OCI-M1 (cell line): Measurements from ENCODE around the gene EGFR.
"Not testable (repeated sequence)": the region's sequence is repeated elsewhere in the genome, so short reads cannot be mapped to it uniquely, and the experiment has no call there.

Experiments used
- DNase-seq: peaks from one replicate; lab custom pipeline; 2025; lab: John Stamatoyannopoulos, UW

The EGFR gene

DNA sequence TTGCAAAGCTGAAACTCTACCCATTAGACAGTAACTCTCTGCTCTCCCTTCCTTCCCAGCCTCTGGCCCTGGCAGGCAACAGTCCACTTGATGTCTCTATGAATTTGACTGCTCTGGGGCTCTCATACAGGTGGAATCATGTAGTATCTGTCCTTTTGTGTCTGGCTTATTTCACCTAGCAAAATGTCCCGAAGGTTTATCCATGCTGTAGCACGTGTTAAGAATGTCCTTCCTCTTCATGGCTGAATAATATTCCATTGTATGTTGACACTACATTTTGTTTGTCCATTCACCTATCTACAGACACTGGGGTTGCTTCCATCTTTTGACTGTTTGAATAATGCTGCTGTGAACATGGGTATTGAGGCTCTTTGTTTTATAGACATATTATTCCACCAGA lies 128.9 kb downstream of the EGFR start:
- no peak for DNase-seq

DNA sequence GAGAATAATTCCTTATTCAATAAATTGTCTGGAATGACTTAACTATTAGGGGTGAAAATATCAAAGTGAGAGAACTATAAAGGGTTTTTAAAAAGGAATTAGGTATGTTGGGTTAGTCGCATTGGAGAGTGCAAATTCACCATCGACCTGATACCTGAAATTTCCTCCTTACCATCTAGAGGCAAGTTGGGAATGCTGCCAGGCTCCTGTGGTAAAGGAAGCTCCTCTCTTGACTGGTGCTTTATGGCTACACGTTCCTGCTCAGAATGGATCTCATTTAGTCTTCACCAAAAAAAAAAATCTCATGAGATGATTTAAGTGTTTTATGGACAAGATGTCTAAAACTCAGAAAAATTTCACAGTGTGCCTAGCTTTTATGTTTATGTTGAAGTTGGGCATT lies 129.8 kb downstream of the EGFR start:
- no peak for DNase-seq

GRCh38 chr7:55149001-55149400 lies 130.2 kb downstream of the EGFR start:
- DNase-seq: no peak

DNA sequence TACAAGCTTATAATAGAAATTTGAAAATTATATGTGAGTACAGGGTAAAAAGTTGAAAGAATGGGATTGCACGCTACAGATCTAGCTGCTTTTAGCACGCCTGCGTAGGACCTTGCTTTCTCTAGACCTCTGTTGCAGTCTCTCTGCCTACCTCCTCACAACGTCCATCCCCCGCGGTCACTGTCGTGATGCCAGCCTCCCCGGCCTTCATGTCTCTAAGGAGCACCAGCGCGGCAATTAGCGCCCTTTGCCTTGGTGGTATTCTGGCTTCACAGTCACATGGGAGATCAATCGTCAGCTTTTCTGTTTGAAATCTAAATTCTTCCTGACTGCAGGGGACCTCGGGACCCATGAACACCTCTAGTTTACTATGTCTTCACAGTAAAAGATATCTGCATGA lies 131.3 kb downstream of the EGFR start:
- no peak for DNase-seq

DNA sequence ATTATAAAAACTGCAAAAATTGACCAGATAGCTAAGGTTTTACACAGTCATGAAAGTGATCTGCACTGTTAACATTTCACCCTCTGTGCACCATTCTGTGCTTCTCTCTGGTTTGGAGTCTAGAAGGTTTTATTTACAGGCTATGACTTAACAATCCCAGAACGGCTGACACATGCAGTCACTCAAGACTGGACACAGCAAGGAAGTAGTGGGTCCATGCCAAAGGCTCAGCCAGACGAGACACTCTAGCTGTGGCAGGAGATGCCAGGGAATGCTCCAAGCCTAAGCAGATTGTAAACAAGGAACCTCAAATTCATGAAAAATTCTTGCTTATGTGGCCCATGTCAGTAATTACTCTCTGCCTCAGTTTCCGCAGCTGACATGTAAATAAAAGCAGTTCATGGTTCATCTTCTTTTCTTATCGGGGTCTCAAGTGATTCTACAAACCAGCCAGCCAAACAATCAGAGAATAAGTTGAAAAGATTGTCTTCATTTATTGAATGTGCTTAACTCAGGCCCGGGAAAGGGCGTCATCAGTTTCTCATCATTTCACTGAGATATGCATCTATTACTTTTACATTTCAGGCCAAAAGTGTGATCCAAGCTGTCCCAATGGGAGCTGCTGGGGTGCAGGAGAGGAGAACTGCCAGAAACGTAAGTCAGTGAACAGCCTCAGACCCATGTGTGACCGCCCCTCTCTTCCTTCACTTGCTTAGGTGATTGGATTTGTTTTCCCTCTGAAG lies 132.1 kb downstream of the EGFR start:
- no peak for DNase-seq

DNA sequence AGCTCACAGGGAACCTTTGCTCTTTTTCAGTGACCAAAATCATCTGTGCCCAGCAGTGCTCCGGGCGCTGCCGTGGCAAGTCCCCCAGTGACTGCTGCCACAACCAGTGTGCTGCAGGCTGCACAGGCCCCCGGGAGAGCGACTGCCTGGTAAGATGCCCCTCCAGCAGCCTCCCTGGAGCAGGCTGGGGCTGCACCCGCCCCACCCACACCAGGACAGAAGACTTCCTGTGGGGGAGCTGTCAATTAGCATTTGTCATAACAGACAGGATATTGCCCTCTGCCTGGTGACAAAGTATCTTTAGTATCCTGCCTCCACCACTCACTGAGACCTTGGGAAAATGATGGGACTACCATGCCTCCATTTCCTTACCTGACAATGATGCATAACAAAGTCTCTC lies 133.7 kb downstream of the EGFR start:
- no peak for DNase-seq

DNA sequence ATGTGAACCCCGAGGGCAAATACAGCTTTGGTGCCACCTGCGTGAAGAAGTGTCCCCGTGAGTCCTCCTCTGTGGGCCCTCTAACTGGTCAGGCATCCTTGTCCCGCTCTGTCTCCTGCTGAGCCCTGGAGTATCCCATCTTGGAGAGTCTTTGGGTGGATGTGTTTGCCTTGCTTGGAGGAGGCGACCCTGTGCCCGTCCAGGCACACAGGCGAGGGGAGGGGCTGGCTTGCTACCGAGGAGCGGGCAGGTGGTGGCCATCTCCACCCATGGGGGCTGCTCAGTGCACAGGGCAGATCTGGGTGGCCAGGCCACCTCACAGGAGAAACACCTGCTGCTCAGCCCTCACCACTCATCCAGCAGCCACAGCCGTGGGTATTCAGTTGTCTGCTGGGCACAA lies 135.3 kb downstream of the EGFR start:
- DNase-seq: no peak

- no peak for DNase-seq
Measured at GRCh38 chr7:55155351-55156117, 136.7 kb downstream of the EGFR start.

- no peak for DNase-seq
Measured at GRCh38 chr7:55156919-55157763, 138.3 kb downstream of the EGFR start.

GRCh38 chr7:55157764-55158105 lies 138.9 kb downstream of the EGFR start:
- no peak for DNase-seq

DNA sequence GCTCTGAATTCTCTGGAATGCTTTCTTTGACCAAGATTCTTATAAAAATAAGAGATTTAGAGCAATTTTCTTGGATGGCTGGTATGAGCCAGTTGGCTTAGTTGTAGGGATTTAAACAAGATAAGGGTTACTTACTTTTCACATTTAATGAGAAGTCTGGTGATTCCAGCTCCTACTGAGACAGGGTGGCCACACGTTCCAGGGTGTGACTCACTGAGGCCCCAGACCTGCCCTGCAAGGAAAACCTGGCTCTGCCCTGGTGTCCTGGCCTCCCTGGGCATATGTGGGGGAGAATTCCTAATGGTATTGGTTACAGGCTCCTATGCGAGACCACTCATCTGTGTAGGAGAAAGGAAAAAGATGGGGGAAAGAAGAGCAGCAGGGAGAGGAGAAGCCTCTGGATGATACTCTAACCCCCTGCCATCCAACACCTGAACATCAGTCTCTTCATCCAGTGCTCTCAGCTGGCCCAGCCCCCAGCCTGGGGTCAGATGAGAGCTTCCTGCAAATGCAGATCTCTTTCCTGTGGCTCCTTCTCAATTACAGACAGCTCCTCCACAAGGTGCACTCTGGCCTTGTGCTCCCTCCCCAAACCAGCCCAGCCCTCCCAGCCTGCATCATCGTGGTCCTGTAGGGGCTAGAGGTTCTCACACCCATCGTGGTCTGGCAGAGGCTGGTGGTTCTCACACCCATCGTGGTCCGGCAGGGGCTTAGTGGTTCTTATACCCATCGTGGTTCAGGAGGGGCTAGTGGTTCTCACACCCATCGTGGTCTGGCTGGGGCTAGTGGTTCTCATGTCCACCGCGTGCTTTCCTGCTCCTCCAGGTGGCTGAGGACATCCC lies 139.9 kb downstream of the EGFR start:
- DNase-seq: no peak

GRCh38 chr7:55160539-55160938 lies 141.7 kb downstream of the EGFR start:
- DNase-seq: no peak

DNA sequence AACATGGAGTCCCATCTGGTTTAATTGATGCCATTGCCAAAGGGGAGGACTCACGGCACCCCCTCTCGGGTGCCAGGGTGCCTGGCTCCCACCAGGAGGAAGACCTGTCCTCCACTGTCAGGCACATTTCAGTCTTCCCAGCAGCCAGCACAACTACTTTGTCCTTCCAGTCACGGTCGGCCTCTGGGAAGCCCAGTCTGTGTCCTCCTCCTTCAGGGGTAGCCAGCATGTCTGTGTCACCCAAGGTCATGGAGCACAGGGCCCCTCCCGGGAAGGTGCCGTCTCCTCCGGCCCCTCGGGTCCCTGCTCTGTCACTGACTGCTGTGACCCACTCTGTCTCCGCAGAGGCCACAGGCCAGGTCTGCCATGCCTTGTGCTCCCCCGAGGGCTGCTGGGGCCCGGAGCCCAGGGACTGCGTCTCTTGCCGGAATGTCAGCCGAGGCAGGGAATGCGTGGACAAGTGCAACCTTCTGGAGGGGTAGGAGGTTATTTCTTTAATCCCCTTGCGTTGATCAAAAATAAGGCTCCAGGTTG lies 142.4 kb downstream of the EGFR start:
- no peak for DNase-seq

DNA sequence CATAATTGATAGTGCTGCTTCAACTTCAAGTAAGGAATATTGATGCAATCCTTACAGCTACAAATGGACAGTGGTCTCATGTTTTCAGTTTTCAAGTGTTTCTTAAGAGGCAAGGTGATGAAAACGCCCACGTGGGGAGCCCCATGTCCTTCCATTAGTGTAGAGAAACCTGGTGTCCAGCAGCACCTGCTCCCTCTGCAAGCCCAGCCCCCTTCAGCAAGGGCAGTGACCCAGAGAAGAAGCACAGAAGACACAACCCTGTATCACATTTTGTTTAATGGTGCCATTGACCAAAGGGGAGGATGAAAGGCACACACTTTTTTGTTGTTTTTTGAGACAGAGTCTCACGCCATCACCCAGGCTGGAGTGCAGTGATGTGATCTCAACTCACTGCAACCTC lies 143.7 kb downstream of the EGFR start:
- no peak for DNase-seq

DNA sequence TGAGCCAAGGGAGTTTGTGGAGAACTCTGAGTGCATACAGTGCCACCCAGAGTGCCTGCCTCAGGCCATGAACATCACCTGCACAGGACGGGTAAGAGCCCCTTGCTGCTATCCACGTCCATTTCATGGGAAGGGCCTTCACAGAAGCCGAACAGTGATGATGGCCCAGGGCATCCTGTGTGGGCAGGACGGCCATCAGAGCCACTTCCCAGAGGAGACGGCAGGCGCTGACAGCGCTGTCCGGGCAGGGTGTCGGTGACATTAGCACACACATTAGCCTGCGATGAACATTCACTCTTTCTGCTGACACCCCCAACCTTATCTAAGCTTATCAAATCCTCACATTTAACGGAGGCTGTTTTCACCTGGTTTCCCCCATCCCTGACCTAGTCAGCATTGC lies 144.9 kb downstream of the EGFR start:
- DNase-seq: no peak

DNA sequence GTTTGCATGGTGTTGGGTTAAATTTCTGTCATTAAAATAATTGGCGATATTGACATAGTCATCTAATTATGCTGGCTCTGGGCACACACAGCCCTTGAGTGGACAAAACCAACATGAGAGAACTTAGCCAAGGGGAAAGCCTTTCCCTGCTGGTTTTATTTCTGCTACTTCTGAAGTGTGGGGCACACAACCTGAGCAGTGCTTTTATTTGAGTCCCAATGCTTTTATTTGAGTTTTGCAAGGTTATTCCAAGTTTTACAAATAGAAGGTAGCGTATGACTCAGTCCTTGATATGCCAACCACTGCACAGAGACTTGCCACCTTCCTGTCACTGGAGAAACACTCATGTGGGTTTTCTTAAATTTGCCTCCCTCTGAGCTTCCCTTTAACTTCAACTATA lies 145.7 kb downstream of the EGFR start:
- DNase-seq: no peak

DNA sequence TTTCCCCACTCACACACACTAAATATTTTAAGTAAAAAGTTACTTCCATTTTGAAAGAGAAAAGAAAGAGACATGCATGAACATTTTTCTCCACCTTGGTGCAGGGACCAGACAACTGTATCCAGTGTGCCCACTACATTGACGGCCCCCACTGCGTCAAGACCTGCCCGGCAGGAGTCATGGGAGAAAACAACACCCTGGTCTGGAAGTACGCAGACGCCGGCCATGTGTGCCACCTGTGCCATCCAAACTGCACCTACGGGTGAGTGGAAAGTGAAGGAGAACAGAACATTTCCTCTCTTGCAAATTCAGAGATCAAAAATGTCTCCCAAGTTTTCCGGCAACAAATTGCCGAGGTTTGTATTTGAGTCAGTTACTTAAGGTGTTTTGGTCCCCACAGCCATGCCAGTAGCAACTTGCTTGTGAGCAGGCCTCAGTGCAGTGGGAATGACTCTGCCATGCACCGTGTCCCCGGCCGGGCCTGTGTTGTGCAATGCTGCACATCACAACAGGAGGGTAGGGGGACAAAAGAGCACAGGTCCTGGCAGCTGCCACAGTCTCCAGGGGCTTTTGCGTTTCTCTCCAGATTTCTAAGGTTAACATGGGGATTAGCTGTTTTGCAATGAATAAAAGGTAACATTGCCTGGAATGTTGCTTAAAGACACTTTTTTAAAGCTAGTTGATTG lies 146.5 kb downstream of the EGFR start:
- no peak for DNase-seq

DNA sequence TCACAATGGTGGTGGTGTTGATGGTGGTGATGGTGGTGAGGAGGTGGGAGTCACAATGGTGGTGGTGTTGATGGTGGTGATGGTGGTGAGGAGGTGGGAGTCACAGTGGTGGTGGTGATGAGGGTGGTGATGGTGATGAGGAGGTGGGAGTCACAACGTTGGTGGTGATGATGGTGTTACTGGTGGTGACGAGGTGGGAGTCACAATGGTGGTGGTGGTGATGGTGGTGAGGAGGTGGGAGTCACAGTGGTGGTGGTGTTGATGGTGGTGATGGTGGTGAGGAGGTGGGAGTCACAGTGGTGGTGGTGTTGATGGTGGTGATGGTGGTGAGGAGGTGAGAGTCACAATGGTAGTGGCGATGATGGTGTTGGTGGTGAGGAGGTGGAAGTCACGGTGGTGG lies 148.5 kb downstream of the EGFR start:
- not testable (repeated sequence) for DNase-seq

GRCh38 chr7:55170335-55171069 lies 151.7 kb downstream of the EGFR start:
- no peak for DNase-seq

GRCh38 chr7:55171157-55171556 lies 152.3 kb downstream of the EGFR start:
- no peak for DNase-seq
